ENCODE measurements around the gene SPIN3. TPM values are rescaled to one million over a fixed set of nuclear protein-coding genes. Genes with fewer than 3 reads are reported as not detected.

Gene SPIN3
- polyA plus RNA-seq, 1 donor (not counting 4 experiments of a cell fraction or from before 2014, with no cell fraction given) = 5.5 TPM

GRCh38 chrX:56968980-56969379, 26.4 kb downstream of the SPIN3 start:
- Histone ChIP-seq H4K20me1 (ENCODE audit: control insufficient read depth, extremely low read depth, insufficient read depth, low read length) (no peaks in the 10 kb centered on the region), H3K4me1 (ENCODE audit: control insufficient read depth, extremely low read depth, insufficient read depth, low read length) (no peaks in the 10 kb centered on the region), H3K9me1 (ENCODE audit: control insufficient read depth, extremely low read depth, insufficient read depth, low read length) (no peaks in the 10 kb centered on the region), H3K4me2 (ENCODE audit: control insufficient read depth, extremely low read depth, insufficient read depth, low read depth, low read length) (no peak overlapping the region), H3K9me3 (ENCODE audit: control insufficient read depth, low read depth, low read length) (no peaks in the 10 kb centered on the region), H3K27me3 (ENCODE audit: control insufficient read depth, extremely low read depth, insufficient read depth, low read length) (no peaks in the 10 kb centered on the region), H2AFZ (ENCODE audit: control insufficient read depth, low read length) (no peak overlapping the region), H3K27ac (ENCODE audit: control insufficient read depth, insufficient read depth, low read length) (no peak overlapping the region), H3K9ac (ENCODE audit: control insufficient read depth, extremely low read depth, insufficient read depth, low read length) (no peak overlapping the region), H3K79me2 (ENCODE audit: control insufficient read depth, insufficient read depth, low read length) (no peaks in the 10 kb centered on the region), H3K36me3 (ENCODE audit: control insufficient read depth in 2 of 2, extremely low read depth in 1 of 2, insufficient read depth in 2 of 2, low read length in 2 of 2) (no peaks in the 10 kb centered on the region), H3K4me3 (ENCODE audit: control insufficient read depth in 2 of 3, extremely low read depth in 1 of 3, insufficient read depth in 2 of 3, low read depth in 1 of 3, low read length in 3 of 3) (no peak overlapping the region)
- no peak for TF ChIP-seq EZH2 (IDR thresholded peaks at IDR 0.05; ENCODE audit: low read length)
- TF ChIP-seq, protein P1, sequence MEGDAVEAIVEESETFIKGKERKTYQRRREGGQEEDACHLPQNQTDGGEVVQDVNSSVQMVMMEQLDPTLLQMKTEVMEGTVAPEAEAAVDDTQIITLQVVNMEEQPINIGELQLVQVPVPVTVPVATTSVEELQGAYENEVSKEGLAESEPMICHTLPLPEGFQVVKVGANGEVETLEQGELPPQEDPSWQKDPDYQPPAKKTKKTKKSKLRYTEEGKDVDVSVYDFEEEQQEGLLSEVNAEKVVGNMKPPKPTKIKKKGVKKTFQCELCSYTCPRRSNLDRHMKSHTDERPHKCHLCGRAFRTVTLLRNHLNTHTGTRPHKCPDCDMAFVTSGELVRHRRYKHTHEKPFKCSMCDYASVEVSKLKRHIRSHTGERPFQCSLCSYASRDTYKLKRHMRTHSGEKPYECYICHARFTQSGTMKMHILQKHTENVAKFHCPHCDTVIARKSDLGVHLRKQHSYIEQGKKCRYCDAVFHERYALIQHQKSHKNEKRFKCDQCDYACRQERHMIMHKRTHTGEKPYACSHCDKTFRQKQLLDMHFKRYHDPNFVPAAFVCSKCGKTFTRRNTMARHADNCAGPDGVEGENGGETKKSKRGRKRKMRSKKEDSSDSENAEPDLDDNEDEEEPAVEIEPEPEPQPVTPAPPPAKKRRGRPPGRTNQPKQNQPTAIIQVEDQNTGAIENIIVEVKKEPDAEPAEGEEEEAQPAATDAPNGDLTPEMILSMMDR (optimal IDR thresholded peaks at IDR 0.05 in 1 of 3, IDR thresholded peaks at IDR 0.05 in 1 of 3, conservative IDR thresholded peaks at IDR 0.05 in 1 of 3; ENCODE audit: extremely low read depth in 1 of 3, insufficient read depth in 2 of 3, low read length in 3 of 3) = no peak
- dilution Hi-C loops (cut with MboI; ENCODE audit: extremely low pct_ligation_motif_present, low sequenced_read_pairs) = no loop called here
- DNase-seq (ENCODE audit: low read depth, low spot score) (no peak), FAIRE-seq (no peak)

DNA sequence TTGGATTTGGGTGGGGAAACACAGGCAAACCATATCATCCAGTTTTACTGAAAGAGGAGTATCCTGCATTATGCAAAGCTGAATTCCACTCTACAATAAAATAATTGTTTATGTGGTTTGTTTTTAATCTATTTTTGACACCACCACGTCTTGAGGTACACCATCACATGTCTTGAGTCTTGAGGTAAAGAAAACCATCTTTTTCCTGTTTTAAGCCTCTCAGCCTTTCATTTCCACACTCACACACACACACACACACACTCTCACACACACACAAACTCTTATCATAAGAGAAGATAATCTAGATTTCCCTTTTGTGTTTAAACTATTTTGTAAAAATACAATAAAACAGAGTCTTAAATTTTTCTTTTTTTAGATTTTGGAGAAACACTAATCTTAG, 32.0 kb downstream of the SPIN3 start:
- no peaks in the 10 kb centered on the region for H3K27me3 ChIP-seq (ENCODE audit: control insufficient read depth, extremely low read depth, insufficient read depth, low read length)
- no peaks in the 10 kb centered on the region for H4K20me1 ChIP-seq (ENCODE audit: control insufficient read depth, extremely low read depth, insufficient read depth, low read length)
- dilution Hi-C loops (cut with MboI; ENCODE audit: extremely low pct_ligation_motif_present, low sequenced_read_pairs) = no loop called here
- H2AFZ ChIP-seq (ENCODE audit: control insufficient read depth, low read length) = no peak overlapping the region
- DNase-seq (ENCODE audit: low read depth, low spot score) (no peak), FAIRE-seq (no peak)
- H3K27ac ChIP-seq (ENCODE audit: control insufficient read depth, insufficient read depth, low read length) = no peak overlapping the region
- H3K9me1 ChIP-seq (ENCODE audit: control insufficient read depth, extremely low read depth, insufficient read depth, low read length) = no peaks in the 10 kb centered on the region
- H3K4me1 ChIP-seq (ENCODE audit: control insufficient read depth, extremely low read depth, insufficient read depth, low read length) = no peaks in the 10 kb centered on the region
- H3K9me3 ChIP-seq (ENCODE audit: control insufficient read depth, low read depth, low read length) = no peaks in the 10 kb centered on the region
- H3K4me3 ChIP-seq (ENCODE audit: control insufficient read depth in 2 of 3, extremely low read depth in 1 of 3, insufficient read depth in 2 of 3, low read depth in 1 of 3, low read length in 3 of 3) = no peak overlapping the region
- H3K79me2 ChIP-seq (ENCODE audit: control insufficient read depth, insufficient read depth, low read length) = no peaks in the 10 kb centered on the region
- H3K9ac ChIP-seq (ENCODE audit: control insufficient read depth, extremely low read depth, insufficient read depth, low read length) = no peak overlapping the region
- no peak overlapping the region for H3K4me2 ChIP-seq (ENCODE audit: control insufficient read depth, extremely low read depth, insufficient read depth, low read depth, low read length)
- no peaks in the 10 kb centered on the region for H3K36me3 ChIP-seq (ENCODE audit: control insufficient read depth in 2 of 2, extremely low read depth in 1 of 2, insufficient read depth in 2 of 2, low read length in 2 of 2)
- TF ChIP-seq, protein P1 (optimal IDR thresholded peaks at IDR 0.05 in 1 of 3, IDR thresholded peaks at IDR 0.05 in 1 of 3, conservative IDR thresholded peaks at IDR 0.05 in 1 of 3; ENCODE audit: extremely low read depth in 1 of 3, insufficient read depth in 2 of 3, low read length in 3 of 3) = no peak
